Astrocyte (in vitro differentiated cells and primary cell): ENCODE measurements around the gene PLD1. TPM values are rescaled to one million over a fixed set of nuclear protein-coding genes. Genes with fewer than 3 reads are reported as not detected.

ENCODE experiments used
- DNase-seq: peaks from one replicate; pipeline ENCODE4 v3.0.0-alpha.2; 2010; ENCODE audit warnings: low read depth
- FAIRE-seq: peaks from 2 replicates; lab custom pipeline; 2011; peaks lifted over from hg19 to GRCh38; lab: Jason Lieb, UNC
- H2AFZ ChIP-seq: 2 replicates; pipeline ENCODE4 v1.6.0; 2012; ENCODE audit warnings: low read depth, low read length, inconsistent platforms
- H3K27ac ChIP-seq: 2 replicates; pipeline ENCODE4 v1.5.1; 2011; ENCODE audit warnings: low read depth, low read length, inconsistent platforms
- H3K27me3 ChIP-seq: 2 replicates; pipeline ENCODE4 v1.6.0; 2011; ENCODE audit warnings: low read length, inconsistent platforms; ENCODE audit not compliant: insufficient read depth
- H3K36me3 ChIP-seq: 2 replicates; pipeline ENCODE4 v1.5.1; 2011; ENCODE audit warnings: low read length, inconsistent platforms; ENCODE audit not compliant: insufficient read depth
- H3K4me1 ChIP-seq: 2 replicates; pipeline ENCODE4 v1.5.1; 2011; ENCODE audit warnings: low read length, inconsistent platforms; ENCODE audit not compliant: insufficient read depth
- H3K4me2 ChIP-seq: 2 replicates; pipeline ENCODE4 v1.6.0; 2012; ENCODE audit warnings: low read length, inconsistent platforms
- H3K4me3 ChIP-seq: 2 replicates; pipeline ENCODE4 v1.5.1; 2011; ENCODE audit warnings: low read depth, mild to moderate bottlenecking, low read length, inconsistent platforms; ENCODE audit not compliant: insufficient read depth
- H3K79me2 ChIP-seq: 2 replicates; pipeline ENCODE4 v1.6.0; 2012; ENCODE audit warnings: mild to moderate bottlenecking, low read length, inconsistent platforms; ENCODE audit not compliant: insufficient read depth
- H3K9ac ChIP-seq: 2 replicates; pipeline ENCODE4 v1.6.0; 2012; ENCODE audit warnings: mild to moderate bottlenecking, low read length, inconsistent platforms
- H3K9me3 ChIP-seq: 2 replicates; pipeline ENCODE4 v1.5.1; 2012; ENCODE audit warnings: low read depth, mild to moderate bottlenecking, low read length, inconsistent platforms; ENCODE audit not compliant: insufficient read depth
- H4K20me1 ChIP-seq: 2 replicates; pipeline ENCODE4 v1.6.0; 2012; ENCODE audit warnings: low read length, inconsistent platforms; ENCODE audit not compliant: insufficient read depth
- H3K27ac Mint-ChIP-seq: one replicate; pipeline ENCODE4 v1.8.0; 2021; ENCODE audit warnings: mild to moderate bottlenecking, mixed read lengths; ENCODE audit not compliant: unreplicated experiment
- H3K27me3 Mint-ChIP-seq: one replicate; pipeline ENCODE4 v1.8.0; 2021; ENCODE audit warnings: low read depth, mixed read lengths; ENCODE audit not compliant: unreplicated experiment
- H3K36me3 Mint-ChIP-seq: one replicate; pipeline ENCODE4 v1.8.0; 2021; ENCODE audit warnings: low read depth, mixed read lengths; ENCODE audit not compliant: unreplicated experiment
- H3K4me1 Mint-ChIP-seq: one replicate; pipeline ENCODE4 v1.8.0; 2021; ENCODE audit warnings: low read depth, mixed read lengths; ENCODE audit not compliant: unreplicated experiment
- H3K4me3 Mint-ChIP-seq: one replicate; pipeline ENCODE4 v1.8.0; 2021; ENCODE audit warnings: mild to moderate bottlenecking, moderate library complexity, mixed read lengths; ENCODE audit not compliant: unreplicated experiment
- H3K9me3 Mint-ChIP-seq: one replicate; pipeline ENCODE4 v1.8.0; 2021; ENCODE audit warnings: mild to moderate bottlenecking, mixed read lengths; ENCODE audit not compliant: unreplicated experiment
- CTCF ChIP-seq: IDR thresholded peaks from 2 replicates; pipeline ENCODE4 v1.5.1; 2011; ENCODE audit warnings: low read depth, mild to moderate bottlenecking, inconsistent platforms, low read length, moderate library complexity; ENCODE audit not compliant: insufficient read depth
- EZH2 ChIP-seq: IDR thresholded peaks from 2 replicates; pipeline ENCODE4 v1.6.1; 2012; ENCODE audit warnings: mild to moderate bottlenecking, low read length, inconsistent platforms; ENCODE audit not compliant: insufficient read depth
- total RNA-seq: library from RNA; stranded (reverse); gene quantifications from 2 replicates; pipeline ENCODE4 v1.2.1, GENCODE V29; 2021

Gene PLD1
- total RNA-seq, 1 donor from 2014 or later, result 21.5 TPM

- no peak for DNase-seq
- Mint-ChIP-seq H3K27ac (no peak overlapping the region), H3K9me3 (peaks cover 5% of the 10 kb centered on the region), H3K36me3 (peaks cover 23% of the 10 kb centered on the region), H3K4me1 (no peaks in the 10 kb centered on the region), H3K27me3 (no peaks in the 10 kb centered on the region), H3K4me3 (no peak overlapping the region)
- TF ChIP-seq EZH2, result no peak
- TF ChIP-seq CTCF, result no peak
- FAIRE-seq, result no peak
- no peak overlapping the region for H2AFZ ChIP-seq
- H3K36me3 ChIP-seq, result no peaks in the 10 kb centered on the region
- H4K20me1 ChIP-seq, result no peaks in the 10 kb centered on the region
- no peaks in the 10 kb centered on the region for H3K4me1 ChIP-seq
- no peak overlapping the region for H3K4me2 ChIP-seq
- H3K27ac ChIP-seq, result no peak overlapping the region
- H3K4me3 ChIP-seq, result no peak overlapping the region
- H3K9ac ChIP-seq, result no peak overlapping the region
- no peaks in the 10 kb centered on the region for H3K9me3 ChIP-seq
- H3K27me3 ChIP-seq, result no peaks in the 10 kb centered on the region
- no peaks in the 10 kb centered on the region for H3K79me2 ChIP-seq
These were observed 109.6 kb downstream of the PLD1 start for GRCh38 chr3:171700653-171701052.

- H3K4me3 Mint-ChIP-seq, result no peak overlapping the region
- Histone ChIP-seq H3K4me3 (no peak overlapping the region), H3K36me3 (no peaks in the 10 kb centered on the region), H2AFZ (no peak overlapping the region), H3K9me3 (no peaks in the 10 kb centered on the region), H3K79me2 (no peaks in the 10 kb centered on the region), H3K4me1 (no peaks in the 10 kb centered on the region), H3K27ac (no peak overlapping the region), H3K27me3 (no peaks in the 10 kb centered on the region), H3K4me2 (no peak overlapping the region), H4K20me1 (no peaks in the 10 kb centered on the region), H3K9ac (no peak overlapping the region)
- peaks cover 23% of the 10 kb centered on the region for H3K36me3 Mint-ChIP-seq
- FAIRE-seq, result no peak
- no peak for DNase-seq
- no peaks in the 10 kb centered on the region for H3K4me1 Mint-ChIP-seq
- TF ChIP-seq EZH2, result no peak
- TF ChIP-seq CTCF, result no peak
- H3K27ac Mint-ChIP-seq, result no peak overlapping the region
- H3K9me3 Mint-ChIP-seq, result peaks cover 5% of the 10 kb centered on the region
- H3K27me3 Mint-ChIP-seq, result no peaks in the 10 kb centered on the region
These were observed 110.1 kb downstream of the PLD1 start for GRCh38 chr3:171700157-171700556.

- no peak overlapping the region for H2AFZ ChIP-seq
- H3K36me3 Mint-ChIP-seq, result peaks cover 20% of the 10 kb centered on the region
These were observed 110.7 kb downstream of the PLD1 start for GRCh38 chr3:171699601-171700000.

More at GRCh38 chr3:171699601-171700000, 110.7 kb downstream of the PLD1 start:
- FAIRE-seq, result no peak
- Histone ChIP-seq H3K27ac (no peak overlapping the region), H3K9ac (no peak overlapping the region), H3K36me3 (no peaks in the 10 kb centered on the region), H3K9me3 (no peaks in the 10 kb centered on the region), H4K20me1 (no peaks in the 10 kb centered on the region), H3K27me3 (no peaks in the 10 kb centered on the region), H3K4me3 (no peak overlapping the region), H3K4me2 (no peak overlapping the region), H3K4me1 (no peaks in the 10 kb centered on the region), H3K79me2 (no peaks in the 10 kb centered on the region)
- no peaks in the 10 kb centered on the region for H3K4me1 Mint-ChIP-seq
- H3K27me3 Mint-ChIP-seq, result no peaks in the 10 kb centered on the region
- no peak overlapping the region for H3K4me3 Mint-ChIP-seq
- TF ChIP-seq EZH2 (no peak), CTCF (no peak)
- H3K27ac Mint-ChIP-seq, result no peak overlapping the region
- DNase-seq, result no peak
- H3K9me3 Mint-ChIP-seq, result peaks cover 5% of the 10 kb centered on the region
